Skin of body (tissue), 2 donors: ENCODE measurements around the gene UPK3BL1. TPM values are rescaled to one million over a fixed set of nuclear protein-coding genes. Genes with fewer than 3 reads are reported as not detected.
"Not testable (repeated sequence)": the region's sequence is repeated elsewhere in the genome, so short reads cannot be mapped to it uniquely, and the experiment has no call there.

Experiments used
- DNase-seq: peaks from one replicate; lab custom pipeline; 2025; lab: John Stamatoyannopoulos, UW
- total RNA-seq: library from RNA; depleted of rRNA; stranded (reverse); fragments of >200 nt; gene quantifications from one replicate; pipeline ENCODE4 v1.2.3, GENCODE V29; 2014

UPK3BL1 gene
- total RNA-seq: 37.9 TPM

GRCh38 chr7:102642691-102643090, at the start of gene UPK3BL1:
TSS of gene UPK3BL1 (minus strand) at chr7:102642791. CDS start at chr7:102642741, 50 bp downstream.
- not testable (repeated sequence) for DNase-seq

GRCh38 chr7:102690602-102691001, 48.0 kb upstream of the UPK3BL1 start:
- DNase-seq: not testable (repeated sequence)

- DNase-seq: not testable (repeated sequence)
These were observed 47.1 kb upstream of the UPK3BL1 start for GRCh38 chr7:102689436-102690282.

- not testable (repeated sequence) for DNase-seq
These were observed 45.9 kb upstream of the UPK3BL1 start for GRCh38 chr7:102688299-102689036.

GRCh38 chr7:102682560-102682959, 40.0 kb upstream of the UPK3BL1 start:
- DNase-seq: not testable (repeated sequence)

GRCh38 chr7:102680780-102681179, 38.2 kb upstream of the UPK3BL1 start:
- not testable (repeated sequence) for DNase-seq

GRCh38 chr7:102675545-102675944, 33.0 kb upstream of the UPK3BL1 start:
- not testable (repeated sequence) for DNase-seq

- DNase-seq: not testable (repeated sequence)
These were observed 31.0 kb upstream of the UPK3BL1 start for GRCh38 chr7:102673447-102674067.

GRCh38 chr7:102671956-102672307, 29.3 kb upstream of the UPK3BL1 start:
- not testable (repeated sequence) for DNase-seq

- not testable (repeated sequence) for DNase-seq
These were observed 28.8 kb upstream of the UPK3BL1 start, which contains the start of gene POLR2J2 for GRCh38 chr7:102671166-102671955. TSS of gene POLR2J2 (minus strand) at chr7:102671663. CDS start at chr7:102671601, 62 bp downstream.

- DNase-seq: not testable (repeated sequence)
These were observed 24.9 kb upstream of the UPK3BL1 start for GRCh38 chr7:102667523-102667922.

- not testable (repeated sequence) for DNase-seq
These were observed 24.3 kb upstream of the UPK3BL1 start for GRCh38 chr7:102666850-102667249.

GRCh38 chr7:102664765-102665164, 22.2 kb upstream of the UPK3BL1 start:
- DNase-seq: not testable (repeated sequence)

GRCh38 chr7:102649924-102650323, 7.3 kb upstream of the UPK3BL1 start, which contains the start of gene SPDYE2B:
TSS of gene SPDYE2B (plus strand) at chr7:102650319. CDS start at chr7:102652349, 2,030 bp downstream.
- DNase-seq: not testable (repeated sequence)

- DNase-seq: not testable (repeated sequence)
These were observed 5.2 kb upstream of the UPK3BL1 start for GRCh38 chr7:102647813-102648212.

- DNase-seq: not testable (repeated sequence)
These were observed 813 bp upstream of the UPK3BL1 start for GRCh38 chr7:102643404-102643803.

GRCh38 chr7:102638848-102639247, 3.7 kb downstream of the UPK3BL1 start:
- not testable (repeated sequence) for DNase-seq

- DNase-seq: not testable (repeated sequence)
These were observed 5.6 kb downstream of the UPK3BL1 start for GRCh38 chr7:102636956-102637355.

GRCh38 chr7:102635354-102635753, 7.2 kb downstream of the UPK3BL1 start:
- DNase-seq: not testable (repeated sequence)

- not testable (repeated sequence) for DNase-seq
These were observed 8.3 kb downstream of the UPK3BL1 start for GRCh38 chr7:102634299-102634698.

GRCh38 chr7:102630622-102631021, 12.0 kb downstream of the UPK3BL1 start:
- not testable (repeated sequence) for DNase-seq
